HG03575 (cell line): ENCODE measurements around the gene ALDOC.

Experiments
- ATAC-seq: cut with Tn5 transposase; IDR thresholded peaks from one replicate; pipeline ENCODE4 v1.9.1; 2021; ENCODE audit not compliant: unreplicated experiment, insufficient number of reproducible peaks, low FRiP score; ENCODE audit errors: extremely low read depth

The ALDOC gene

DNA sequence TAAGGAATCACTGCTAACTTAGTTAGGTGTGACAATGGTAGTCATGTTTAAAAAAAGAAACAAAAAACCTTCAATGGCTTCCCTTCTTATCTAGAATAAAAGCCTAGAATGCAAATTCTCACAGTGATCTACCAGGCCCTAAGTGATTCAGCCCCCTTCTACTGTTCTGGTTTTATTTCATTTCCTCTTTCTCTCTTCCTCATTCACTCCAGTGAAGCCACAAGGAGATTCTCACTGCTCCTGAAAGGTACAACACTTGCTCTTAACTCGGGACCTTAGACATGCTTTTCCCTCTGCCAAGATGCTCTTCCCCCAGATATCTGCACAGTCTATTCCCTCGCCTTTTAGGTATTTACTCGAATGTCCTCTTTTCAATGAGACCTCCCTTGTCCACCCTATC lies 9.1 kb downstream of the ALDOC start:
- no peak for ATAC-seq

DNA sequence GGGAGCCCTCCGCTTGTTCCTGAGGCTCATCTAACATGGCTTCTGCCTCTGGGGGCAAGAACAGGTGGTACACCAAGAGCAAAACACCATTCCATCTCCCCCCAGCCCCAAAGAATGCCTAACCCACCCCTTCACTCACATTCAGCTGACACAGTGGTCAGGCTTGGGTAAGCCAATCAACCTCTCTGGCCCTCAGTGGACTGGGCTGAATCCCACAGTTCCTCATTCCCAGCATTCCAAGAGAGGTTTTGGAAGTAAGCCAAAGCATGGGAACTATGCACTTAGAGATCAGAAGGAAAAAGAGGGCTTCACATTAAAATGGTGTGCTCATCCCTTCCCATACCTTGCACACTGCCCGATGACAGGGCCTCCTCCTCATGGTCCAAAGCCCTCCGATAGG lies 13.2 kb downstream of the ALDOC start:
- no peak for ATAC-seq

DNA sequence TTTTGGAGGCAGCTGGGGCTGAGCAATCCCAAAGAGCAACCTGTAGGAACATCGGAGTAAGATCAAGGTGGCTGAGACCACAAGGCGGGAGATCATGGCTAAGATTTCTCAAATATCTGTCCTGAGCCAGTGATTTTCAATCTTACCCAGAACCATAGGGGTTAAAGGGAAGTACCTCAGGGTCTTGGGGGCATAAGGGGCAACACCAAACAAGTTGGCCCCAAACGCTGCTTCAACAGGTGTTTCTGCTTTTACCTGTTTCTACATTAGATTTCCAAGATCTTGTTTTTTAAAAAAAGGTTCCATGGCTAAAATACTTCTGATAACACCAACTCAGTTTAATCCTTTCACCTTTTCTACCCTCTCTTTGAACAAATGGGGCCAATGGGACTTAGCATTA lies 21.7 kb downstream of the ALDOC start:
- no peak for ATAC-seq

DNA sequence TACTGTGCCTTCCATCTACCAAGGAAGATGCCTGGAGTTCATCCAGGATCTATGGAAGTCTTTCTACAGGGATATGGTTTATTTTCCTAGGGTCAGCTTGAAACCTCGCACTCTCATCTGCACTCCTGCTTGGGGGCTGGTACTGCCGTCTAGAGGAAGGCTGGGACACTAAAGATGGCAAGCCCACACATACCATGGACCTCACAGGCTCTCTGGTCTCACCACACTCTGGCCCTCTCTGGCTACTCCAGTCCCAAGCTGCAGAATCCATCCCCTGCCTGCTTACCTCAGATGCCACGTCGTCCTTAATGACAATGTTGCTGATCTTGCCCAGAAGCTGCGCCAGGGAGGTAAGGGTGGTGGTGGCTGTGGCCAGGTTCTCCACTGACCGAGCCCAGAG lies 22.1 kb downstream of the ALDOC start:
- no peak for ATAC-seq

DNA sequence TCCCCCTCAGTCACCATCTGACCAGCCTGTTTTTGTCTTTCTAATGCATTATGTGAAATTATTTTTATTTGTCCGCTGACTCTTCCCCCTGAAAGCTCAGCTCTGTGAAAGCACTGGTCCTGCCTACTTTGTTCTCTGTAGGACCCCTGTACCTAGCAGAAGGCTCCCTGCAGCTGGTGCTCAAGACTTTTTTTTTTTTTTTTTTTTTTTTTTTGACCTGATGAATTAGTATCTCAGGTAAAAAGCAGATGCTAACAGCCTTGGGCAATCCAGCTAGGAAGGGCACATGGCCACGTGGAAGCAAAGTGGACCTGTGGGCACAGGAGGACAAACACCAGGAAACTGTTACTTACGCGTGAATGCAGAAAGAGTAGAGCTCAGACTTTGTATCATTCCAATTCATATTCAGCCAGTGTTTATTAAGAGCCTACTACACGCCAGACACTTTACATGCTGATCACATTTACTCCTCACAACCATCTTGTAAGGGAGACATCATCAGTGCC lies 23.6 kb downstream of the ALDOC start:
- ATAC-seq, result no peak

DNA sequence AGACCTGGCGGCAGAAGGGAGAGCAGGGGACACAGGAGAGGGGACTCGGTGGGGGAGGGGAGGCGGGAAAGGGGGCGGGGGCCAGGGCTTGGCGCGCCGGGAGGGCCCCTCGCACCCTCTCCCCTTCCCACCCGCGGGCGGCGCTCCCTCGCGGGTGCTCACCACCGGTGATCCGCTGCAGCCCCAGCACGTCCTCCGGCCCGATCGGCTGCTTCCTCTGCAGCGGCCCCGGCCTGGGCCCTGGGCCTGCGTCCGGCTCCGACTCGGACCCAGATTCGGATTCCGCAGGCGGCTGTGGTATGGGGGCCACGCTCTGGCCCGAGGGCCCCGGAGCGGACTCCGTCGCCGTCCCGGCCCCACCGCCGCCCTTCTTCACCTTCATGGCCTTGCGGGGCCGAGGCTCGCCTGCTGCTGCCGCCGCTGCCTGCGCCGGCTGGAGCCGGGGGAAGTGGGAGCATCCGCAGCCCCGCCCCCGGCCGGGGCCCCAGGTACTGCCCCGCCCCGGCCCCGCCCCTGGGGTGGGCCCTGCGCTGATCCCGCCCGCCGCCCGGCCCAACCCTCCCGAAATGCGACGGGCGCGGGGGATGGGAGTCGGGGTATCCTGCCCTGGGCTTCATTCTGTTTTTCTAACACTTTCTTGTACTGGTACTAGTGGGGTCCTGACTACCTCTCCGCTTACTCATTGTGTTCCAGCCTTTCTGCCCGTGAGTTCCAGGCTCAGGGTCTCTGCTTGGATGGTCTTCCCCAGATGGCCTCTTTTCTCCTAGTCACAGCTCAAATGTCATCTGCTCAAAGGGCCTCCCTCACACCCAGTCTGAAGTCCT lies 24.3 kb downstream of the ALDOC start, which contains the start of gene UNC119:
TSS of gene UNC119 (minus strand) at position 449 of the 824 bp plus-strand sequence. CDS start at position 382, 67 bp downstream.
- ATAC-seq, result no peak

DNA sequence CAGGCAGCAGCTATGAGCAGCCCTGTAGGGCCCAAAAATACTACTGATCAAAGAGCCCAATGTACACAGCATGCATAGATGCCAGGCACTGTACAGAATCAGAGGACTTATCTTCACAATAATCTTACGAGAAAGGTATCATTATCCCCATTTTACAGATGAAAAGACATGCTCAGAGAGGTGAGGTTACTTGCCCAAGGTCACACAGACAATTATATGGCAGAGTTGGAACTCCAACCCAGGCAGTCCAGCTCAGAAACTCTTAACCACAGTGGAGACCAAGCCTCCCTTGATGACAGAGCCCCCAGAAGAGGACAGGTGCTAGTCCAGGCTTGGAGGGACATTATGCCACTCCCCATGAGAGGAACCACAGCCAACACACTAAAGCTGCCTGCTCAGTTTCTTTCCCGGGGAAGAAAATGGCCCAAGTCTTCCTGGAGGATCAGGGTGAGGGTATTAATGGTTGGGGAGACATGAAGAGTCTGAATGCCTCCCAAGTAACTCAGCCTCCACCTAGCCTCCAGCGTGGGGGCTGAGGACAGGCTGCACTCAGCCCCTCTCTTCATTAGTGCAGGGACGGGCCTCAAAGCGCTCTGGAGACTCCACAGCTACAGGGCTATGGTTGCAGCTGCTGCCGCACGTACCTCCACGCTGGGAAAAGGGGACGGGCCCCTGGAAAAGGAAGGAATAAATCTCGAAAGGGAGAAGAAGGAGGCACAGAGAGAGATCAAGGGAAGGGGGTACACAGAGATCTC lies 25.1 kb downstream of the ALDOC start:
- ATAC-seq, result no peak

DNA sequence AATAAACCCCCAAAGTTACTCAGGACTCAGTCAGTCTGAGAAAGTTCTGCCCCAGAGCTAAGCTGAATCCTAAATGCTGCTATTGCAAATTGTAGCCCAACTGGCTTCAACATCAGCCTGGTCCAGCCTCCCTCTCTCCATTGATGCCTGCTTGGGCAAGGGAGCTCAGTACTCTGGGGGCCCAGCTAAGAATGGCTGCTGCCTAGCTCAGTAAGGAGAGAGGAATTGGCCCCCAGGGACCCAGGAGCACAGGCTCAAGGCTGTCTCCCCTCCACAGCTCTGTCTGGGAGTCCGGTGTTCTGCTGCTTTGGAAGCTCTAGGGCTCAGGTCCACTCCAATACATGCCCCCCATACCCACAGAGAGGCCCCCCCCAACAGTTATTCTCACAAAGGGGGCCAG lies 25.8 kb downstream of the ALDOC start:
- no peak for ATAC-seq

DNA sequence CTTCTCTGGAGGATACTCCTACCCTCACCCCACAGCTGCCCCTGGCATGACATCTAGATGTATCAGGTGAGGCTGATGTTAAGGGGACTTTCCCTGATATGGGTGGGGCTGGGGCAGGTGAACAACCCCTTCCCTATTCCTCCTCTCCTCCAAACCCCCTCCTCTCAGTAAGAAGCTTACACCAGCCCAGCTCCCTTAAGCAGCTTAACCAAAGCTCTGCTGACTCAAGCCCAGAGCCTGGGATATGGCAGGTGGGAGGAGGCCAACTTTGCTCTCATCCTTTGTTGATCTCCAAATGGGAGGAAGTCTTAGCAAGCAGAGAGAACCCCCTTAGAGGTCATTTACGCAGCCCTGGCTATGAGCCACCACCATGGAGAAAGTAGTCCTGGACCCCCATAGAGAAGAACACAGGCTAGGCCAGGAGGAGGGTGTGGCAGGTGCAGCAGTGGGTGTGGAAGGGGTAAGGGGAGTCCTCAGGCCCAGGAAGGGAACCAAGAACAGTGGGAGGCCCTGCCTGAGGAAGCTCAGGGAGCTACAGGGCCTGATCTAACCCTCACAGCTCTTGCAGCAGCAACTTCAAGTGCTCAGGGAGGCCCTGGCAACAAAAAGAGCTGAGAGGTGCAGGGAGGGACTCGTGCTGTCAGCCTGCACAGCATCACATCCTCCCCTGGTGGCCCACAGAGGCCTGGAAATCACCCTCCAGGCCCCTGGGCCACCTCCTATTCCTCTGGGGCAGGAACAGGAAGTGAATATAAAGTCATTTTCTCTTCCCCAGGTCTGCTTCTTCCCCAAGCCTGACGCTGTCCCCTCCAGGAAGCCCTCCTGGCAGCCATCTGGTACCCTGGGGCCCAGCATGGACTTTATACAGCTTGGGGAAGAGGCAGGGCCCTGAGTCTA lies 27.2 kb downstream of the ALDOC start:
- no peak for ATAC-seq

DNA sequence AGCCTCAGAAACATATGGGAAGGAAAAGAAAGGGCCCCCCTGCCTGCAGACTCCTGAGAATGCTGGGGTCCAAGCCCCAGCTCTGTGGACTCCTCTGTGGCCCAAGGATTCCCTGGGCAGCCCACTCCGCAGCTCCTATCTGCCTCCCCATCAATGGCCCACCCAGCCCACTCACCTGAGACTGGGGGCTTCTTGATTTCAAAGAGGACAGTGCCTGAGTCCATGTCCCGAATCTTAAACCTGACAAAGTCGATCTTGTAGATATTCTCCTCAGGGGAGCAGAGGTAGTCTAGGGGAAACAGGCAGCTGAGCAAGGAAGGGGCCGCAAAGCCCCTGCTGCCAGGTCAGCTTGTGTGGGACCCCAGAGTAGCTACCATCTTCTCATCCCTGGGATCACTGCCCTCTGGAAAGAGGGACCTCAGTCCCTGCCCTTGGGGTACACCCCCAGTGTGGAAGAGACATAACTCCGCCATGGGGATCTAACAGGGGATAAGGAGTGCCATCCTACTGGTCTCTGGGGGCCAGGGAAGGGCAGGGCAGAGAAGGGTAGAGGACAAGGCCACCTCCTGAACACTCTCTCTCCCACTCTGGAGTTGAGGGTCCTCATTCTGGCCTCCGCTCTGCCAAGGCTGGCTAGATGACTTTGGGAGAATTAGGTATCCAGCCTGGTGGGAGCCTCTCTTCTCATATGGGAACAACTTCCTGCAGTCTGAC lies 28.1 kb downstream of the ALDOC start:
- no peak for ATAC-seq

DNA sequence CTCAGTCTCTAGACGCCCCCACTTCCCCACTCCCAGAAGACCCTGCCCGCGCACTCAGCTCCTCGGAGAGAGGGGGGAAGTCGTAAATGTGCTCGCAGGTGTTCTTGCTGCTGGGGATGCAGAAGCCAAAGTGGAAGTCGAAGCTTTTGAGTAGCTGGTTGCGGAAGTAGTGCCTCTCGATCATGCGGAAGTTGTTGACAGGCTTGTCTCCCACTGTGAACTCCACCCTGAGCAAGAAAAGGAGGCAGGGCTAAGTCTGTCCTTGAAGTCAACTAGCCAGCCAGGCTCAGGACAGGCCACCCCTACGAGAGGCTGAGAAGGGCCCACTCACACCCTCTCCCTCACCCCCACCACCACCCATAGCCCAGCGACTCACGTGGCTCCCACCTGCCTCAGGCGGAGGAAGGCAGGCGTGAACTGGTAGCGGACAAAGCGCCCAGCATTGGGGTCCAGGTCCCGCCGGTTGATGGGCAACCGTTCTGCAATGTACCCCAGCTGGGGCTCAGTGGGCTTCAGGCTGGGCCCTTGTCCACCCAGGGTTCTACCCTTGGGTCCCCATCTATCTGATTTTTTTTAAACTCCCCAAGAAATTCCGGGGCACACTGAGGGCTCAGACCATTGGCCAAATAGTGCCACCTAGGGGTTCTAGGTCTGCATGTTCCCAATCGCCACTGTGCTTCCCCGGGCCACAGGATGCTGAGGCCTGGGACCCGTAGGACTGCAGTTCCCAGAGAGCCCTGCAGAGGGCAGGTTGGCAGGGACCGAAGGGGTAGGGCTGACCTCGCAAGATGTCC lies 28.9 kb downstream of the ALDOC start:
- ATAC-seq, result no peak

DNA sequence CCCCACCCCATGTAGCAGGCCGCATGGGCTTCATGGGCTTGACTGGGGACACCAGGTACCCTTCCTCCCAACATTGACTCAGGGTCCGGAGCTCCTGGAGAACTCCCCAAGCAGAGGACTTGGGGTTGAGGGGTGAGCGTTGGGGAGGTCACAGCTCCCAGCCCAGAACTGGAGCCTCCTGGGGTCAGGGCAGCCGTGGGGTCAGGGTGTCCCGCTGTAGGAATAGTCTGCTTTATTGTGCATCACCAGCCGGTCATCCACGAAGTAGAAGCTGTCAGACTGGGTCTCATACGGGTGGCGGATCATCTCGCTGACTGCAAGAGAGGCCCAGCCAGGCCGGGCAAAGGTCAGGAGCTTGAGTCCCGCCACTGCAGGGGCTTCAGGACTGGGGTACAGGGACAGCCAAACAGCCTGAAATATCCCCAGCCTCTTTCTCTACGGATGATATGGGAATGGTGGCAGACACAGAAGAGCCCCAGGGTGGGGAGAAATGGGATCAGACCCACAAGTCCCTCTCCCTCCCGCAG lies 29.5 kb downstream of the ALDOC start:
- no peak for ATAC-seq

DNA sequence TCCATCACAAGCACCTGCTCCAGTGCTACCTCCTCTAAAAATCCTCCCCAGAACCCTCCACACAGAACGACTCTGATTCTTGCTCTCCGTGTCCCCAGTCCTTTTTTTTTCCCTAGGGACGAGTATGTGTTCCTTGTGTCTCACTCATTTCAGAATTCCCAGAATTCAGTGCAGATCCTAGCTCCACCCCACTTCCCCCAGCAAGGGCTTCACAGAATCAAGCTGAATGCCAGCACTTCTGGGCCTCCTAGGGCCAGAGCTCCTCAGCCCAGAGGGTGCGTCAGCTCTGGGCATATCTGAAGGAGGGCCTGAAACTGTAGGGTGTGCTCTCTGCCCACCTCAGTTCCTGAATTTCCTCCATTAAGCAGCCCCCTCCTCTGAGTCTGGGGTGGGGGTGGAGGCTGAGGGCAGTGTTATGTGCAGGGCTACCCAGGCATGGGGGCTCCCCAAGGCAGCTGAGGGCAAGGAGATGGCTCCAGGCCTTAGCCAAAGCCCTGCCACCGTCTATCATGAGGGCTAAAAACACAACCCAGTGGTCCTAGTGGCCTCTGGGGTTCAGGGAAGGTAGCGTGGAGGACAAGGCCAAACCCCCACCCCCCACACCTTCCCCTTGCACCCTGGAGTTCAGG lies 30.8 kb downstream of the ALDOC start:
- no peak for ATAC-seq

DNA sequence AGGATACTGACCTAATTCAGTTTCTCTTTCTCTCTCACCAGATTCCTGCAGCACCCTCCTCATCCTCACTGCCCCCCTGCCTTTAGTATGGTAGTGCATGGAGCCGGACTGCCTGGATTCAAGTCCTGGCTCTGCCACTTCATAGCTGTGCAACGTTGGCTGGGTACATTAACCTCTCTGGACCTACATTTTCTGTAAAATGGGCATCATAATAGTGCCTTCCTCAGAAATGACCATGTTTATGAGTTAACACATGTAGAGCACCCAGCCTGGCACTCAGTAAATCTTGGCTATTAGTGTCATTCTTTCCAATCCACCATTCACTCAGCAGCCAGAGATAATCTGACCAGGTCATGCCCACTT lies 31.6 kb downstream of the ALDOC start:
- ATAC-seq, result no peak

DNA sequence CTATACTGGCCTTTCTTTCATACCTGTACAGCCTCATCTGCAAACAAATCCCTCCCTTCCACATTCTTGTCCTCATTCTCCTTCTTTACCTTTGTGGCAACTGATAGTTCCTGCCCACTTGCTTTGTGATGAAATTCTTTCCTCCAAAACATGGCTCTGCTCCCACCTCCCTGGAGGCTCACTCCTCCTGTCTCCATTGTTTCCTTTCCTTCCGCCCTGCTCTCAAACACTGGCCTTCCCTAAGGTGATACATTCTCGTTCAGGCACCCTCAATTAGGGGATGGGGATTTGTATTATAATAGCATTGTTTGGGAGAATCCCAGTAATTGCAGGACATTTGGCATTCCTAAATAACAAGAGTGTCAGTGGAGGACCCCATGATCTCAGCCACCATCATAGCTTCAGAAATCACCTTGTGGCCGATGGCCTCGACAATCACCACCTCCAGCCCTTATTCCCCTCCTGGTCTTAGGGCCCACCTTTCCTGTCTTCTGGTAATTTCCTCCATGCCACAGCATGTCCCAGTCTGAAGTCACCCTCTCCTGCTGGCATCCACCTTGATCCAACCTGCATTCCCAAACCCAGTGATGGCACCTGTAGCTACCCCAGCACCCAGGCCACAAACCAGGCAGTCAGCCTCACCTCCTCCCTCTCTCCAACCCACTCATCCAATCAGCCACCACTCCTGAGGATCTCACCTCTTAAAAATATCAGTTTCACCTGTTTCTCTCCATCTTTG lies 32.1 kb downstream of the ALDOC start:
- ATAC-seq, result no peak

DNA sequence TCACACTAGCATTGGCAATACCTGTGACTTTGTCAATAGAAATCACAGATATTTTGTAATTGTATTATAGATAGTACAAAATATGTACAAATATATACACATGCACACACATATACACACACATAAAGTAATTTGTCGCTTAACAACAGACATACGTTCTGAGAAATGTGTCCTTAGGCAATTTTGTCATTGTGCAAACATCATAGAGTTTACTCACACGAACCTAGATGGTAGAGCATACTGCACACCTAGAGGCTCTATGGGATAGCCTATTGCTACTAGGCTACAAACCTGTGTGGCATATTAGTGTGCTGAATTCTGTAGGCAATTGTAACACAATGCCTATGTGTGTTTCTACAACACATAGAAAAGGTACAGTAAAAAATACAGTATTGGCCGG lies 35.3 kb downstream of the ALDOC start:
- no peak for ATAC-seq

DNA sequence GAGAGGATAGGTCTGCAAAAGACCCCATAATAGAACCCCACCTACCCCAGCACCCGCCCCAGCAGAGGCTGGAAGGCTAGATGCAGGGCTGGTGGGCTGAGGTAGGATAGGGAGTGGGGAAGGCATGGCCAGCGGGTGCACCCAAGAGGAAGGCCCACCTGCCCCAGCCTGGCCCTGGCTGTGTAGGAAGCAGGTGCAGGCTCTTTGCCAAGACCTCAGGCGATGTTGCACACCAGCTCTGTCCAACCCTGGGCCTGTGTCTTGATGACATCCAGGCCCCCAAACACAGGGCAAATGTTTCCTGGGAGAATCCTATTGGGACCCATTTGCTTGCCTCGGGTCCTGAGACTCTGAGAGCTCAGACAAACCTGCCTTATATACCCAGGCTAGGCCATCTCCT lies 36.5 kb downstream of the ALDOC start:
- no peak for ATAC-seq
